Measurements from ENCODE around the gene PRLH.

PRLH gene

GRCh38 chr2:237525559-237526157 is 40.7 kb upstream of the PRLH start:
- no peak overlapping the region for H3K4me3 ChIP-seq (replicated peaks; ENCODE audit: insufficient read depth, low read length)
- no peak overlapping the region for H3K27ac ChIP-seq (replicated peaks)
- DNase-seq (ENCODE audit: low read depth in 1 of 2, low spot score in 1 of 2), result no peak
- TF ChIP-seq POLR2AphosphoS5 (IDR thresholded peaks at IDR 0.05; ENCODE audit: low read depth), result no peak
- no peak for TF ChIP-seq SPI1 (IDR thresholded peaks at IDR 0.05; ENCODE audit: borderline replicate concordance, low read depth)
- TF ChIP-seq GABPA (IDR thresholded peaks at IDR 0.05; ENCODE audit: low read depth), result no peak
- no peak for TF ChIP-seq CTCF (IDR thresholded peaks at IDR 0.05; ENCODE audit: insufficient read depth, low read length)
- no peak for TF ChIP-seq REST (IDR thresholded peaks at IDR 0.05; ENCODE audit: insufficient replicate concordance, low read depth)
- H3K27me3 ChIP-seq (ENCODE audit: insufficient read depth, poor library complexity, severe bottlenecking), result no peaks in the 10 kb centered on the region

DNA sequence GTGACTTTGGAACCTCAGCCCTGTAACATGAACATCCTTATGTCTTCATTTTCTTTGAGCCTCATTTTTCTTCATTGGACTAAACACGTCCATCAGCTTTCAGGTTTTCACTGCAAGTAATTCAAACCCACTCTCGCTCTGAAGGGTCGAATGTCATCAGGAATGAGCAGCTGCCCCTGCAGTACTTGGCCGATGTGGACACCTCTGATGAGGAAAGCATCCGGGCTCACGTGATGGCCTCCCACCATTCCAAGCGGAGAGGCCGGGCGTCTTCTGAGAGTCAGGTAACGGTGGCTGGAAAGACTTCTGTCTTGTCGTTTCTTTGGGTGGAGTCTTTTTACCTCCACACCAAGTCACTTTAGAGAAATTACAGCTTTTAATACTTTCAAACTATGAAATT is 39.1 kb upstream of the PRLH start:
- no peak overlapping the region for H3K4me3 ChIP-seq (replicated peaks; ENCODE audit: insufficient read depth, low read length)
- no peaks in the 10 kb centered on the region for H3K27me3 ChIP-seq (ENCODE audit: insufficient read depth, poor library complexity, severe bottlenecking)
- DNase-seq (ENCODE audit: low read depth in 1 of 2, low spot score in 1 of 2), result no peak
- no peak overlapping the region for H3K27ac ChIP-seq (replicated peaks)
- TF ChIP-seq GABPA (IDR thresholded peaks at IDR 0.05; ENCODE audit: low read depth), result no peak
- TF ChIP-seq CTCF (IDR thresholded peaks at IDR 0.05; ENCODE audit: insufficient read depth, low read length), result no peak
- no peak for TF ChIP-seq SPI1 (IDR thresholded peaks at IDR 0.05; ENCODE audit: borderline replicate concordance, low read depth)
- TF ChIP-seq REST (IDR thresholded peaks at IDR 0.05; ENCODE audit: insufficient replicate concordance, low read depth), result no peak
- TF ChIP-seq POLR2AphosphoS5 (IDR thresholded peaks at IDR 0.05; ENCODE audit: low read depth), result no peak

- TF ChIP-seq SPI1 (IDR thresholded peaks at IDR 0.05; ENCODE audit: borderline replicate concordance, low read depth) (no peak), CTCF (IDR thresholded peaks at IDR 0.05; ENCODE audit: insufficient read depth, low read length) (no peak), REST (IDR thresholded peaks at IDR 0.05; ENCODE audit: insufficient replicate concordance, low read depth) (no peak), GABPA (IDR thresholded peaks at IDR 0.05; ENCODE audit: low read depth) (no peak), POLR2AphosphoS5 (IDR thresholded peaks at IDR 0.05; ENCODE audit: low read depth) (no peak)
- no peaks in the 10 kb centered on the region for H3K27me3 ChIP-seq (ENCODE audit: insufficient read depth, poor library complexity, severe bottlenecking)
- H3K27ac ChIP-seq (replicated peaks), result no peak overlapping the region
- DNase-seq (ENCODE audit: low read depth in 1 of 2, low spot score in 1 of 2), result no peak
- H3K4me3 ChIP-seq (replicated peaks; ENCODE audit: insufficient read depth, low read length), result no peak overlapping the region
Observed at GRCh38 chr2:237527766-237528165, 38.6 kb upstream of the PRLH start.

Measured in HL-60 (cell line).